Measurements from ENCODE around the gene ADRB2. TPM values are rescaled to one million over a fixed set of nuclear protein-coding genes. Genes with fewer than 3 reads are reported as not detected.

The ADRB2 gene
- total and polyA plus RNA-seq, 2 of the 13 experiments (the other 11 are each of a cell fraction or from before 2014, with no cell fraction given), result not detected

GRCh38 chr5:148811756-148812155 lies 14.7 kb upstream of the ADRB2 start:
- BruUV-seq (replicated peaks), result no TSS peak
- no peak overlapping the region for H3K27ac ChIP-seq (ENCODE audit: extremely low read length, insufficient read depth, low read length)
- no peaks in the 10 kb centered on the region; a peak in 1 of 5 replicates for H3K27me3 ChIP-seq (ENCODE audit: control insufficient read depth in 1 of 2, insufficient read depth in 2 of 2, low read length in 2 of 2)
- no peaks in the 10 kb centered on the region for H3K9me3 ChIP-seq (ENCODE audit: low read length)
- TF ChIP-seq NPAS2 (CRISPR knock-in tag; IDR thresholded peaks at IDR 0.05; ENCODE audit: borderline replicate concordance) (no peak), ZNF562 (CRISPR knock-in tag; IDR thresholded peaks at IDR 0.05; ENCODE audit: borderline replicate concordance) (no peak), ZNF30 (CRISPR knock-in tag; IDR thresholded peaks at IDR 0.05) (no peak), ZNF775 (CRISPR knock-in tag; IDR thresholded peaks at IDR 0.05; ENCODE audit: borderline replicate concordance) (no peak), HCFC1 (IDR thresholded peaks at IDR 0.05; ENCODE audit: low read depth, low read length) (no peak), ZNF800 (CRISPR knock-in tag; IDR thresholded peaks at IDR 0.05) (no peak), ZSCAN25 (CRISPR knock-in tag; IDR thresholded peaks at IDR 0.05) (no peak), ZKSCAN8 (CRISPR knock-in tag; IDR thresholded peaks at IDR 0.05; ENCODE audit: borderline replicate concordance) (no peak), SRF (IDR thresholded peaks at IDR 0.05; ENCODE audit: low read depth, low read length) (no peak), SP5 (CRISPR knock-in tag; IDR thresholded peaks at IDR 0.05; ENCODE audit: borderline replicate concordance, low read depth) (no peak), SIX4 (CRISPR knock-in tag; IDR thresholded peaks at IDR 0.05) (no peak), ZNF343 (CRISPR knock-in tag; IDR thresholded peaks at IDR 0.05) (no peak), ZNF747 (CRISPR knock-in tag; IDR thresholded peaks at IDR 0.05; ENCODE audit: borderline replicate concordance) (no peak), TP53 (CRISPR knock-in tag; conservative IDR thresholded peaks at IDR 0.05) (no peak), ZNF737 (CRISPR knock-in tag; IDR thresholded peaks at IDR 0.05; ENCODE audit: borderline replicate concordance) (no peak)
- no peaks in the 10 kb centered on the region for H3K79me2 ChIP-seq (ENCODE audit: insufficient read depth, low read length)
- H4K20me1 ChIP-seq (ENCODE audit: insufficient read depth, low read length), result no peaks in the 10 kb centered on the region
- no peak overlapping the region for H3K4me3 ChIP-seq (replicated peaks in 1 of 3; ENCODE audit: insufficient read depth in 1 of 3, low read depth in 2 of 3, low read length in 3 of 3)
- ChIA-PET CTCF (ENCODE audit: low intra/inter-chr PET ratio, low total read pairs) (no interaction called here), POLR2A (no interaction called here)
- no peak overlapping the region for H2AFZ ChIP-seq (ENCODE audit: low read length)
- intact Hi-C loops (cut with micrococcal nuclease; ENCODE audit: unreplicated experiment) (no loop called here), in situ Hi-C loops (cut with HindIII; ENCODE audit: extremely low pct_ligation_motif_present, low pct_unique_long_range_greater_than_20kb) (no loop called here)
- H3K4me1 ChIP-seq (ENCODE audit: insufficient read depth, low read length), result no peaks in the 10 kb centered on the region
- no peak for ATAC-seq
- WGBS (ENCODE audit: low lambda C conversion rate), result 55% methylated on average over 1 of the region's 1 CpG
- no peak overlapping the region for H3K9ac ChIP-seq (ENCODE audit: insufficient read depth, low read depth, low read length)
- no peaks in the 10 kb centered on the region for H3K36me3 ChIP-seq (replicated peaks in 1 of 2; ENCODE audit: control insufficient read depth in 1 of 2, insufficient read depth in 2 of 2, low read length in 2 of 2)
- no peak for DNase-seq (ENCODE audit: low spot score)
- FAIRE-seq, result no peak
- H3K4me2 ChIP-seq (ENCODE audit: low read depth, low read length), result no peak overlapping the region

All from HepG2 (cell line).